AG04450 (cell line): ENCODE results near the gene CTSA. TPM values are rescaled to one million over a fixed set of nuclear protein-coding genes. Genes with fewer than 3 reads are reported as not detected.
A peak's percentile ranks its signal among the peaks of the same experiment; 100 is the strongest.

Source experiments
- CTCF ChIA-PET: fragments of 300-600, 350-600 bp; formaldehyde crosslinking; extraction: SDS; loops from one replicate; lab custom pipeline; 2022; ENCODE audit warnings: antibody characterized with exemption, inconsistent platforms; lab: Charles Lee
- POLR2A ChIA-PET: fragments of 350-600 bp; formaldehyde crosslinking; extraction: SDS; loops from one replicate; lab custom pipeline; 2021; ENCODE audit warnings: antibody characterized with exemption, inconsistent platforms; lab: Yijun Ruan, JAX
- DNase-seq: peaks from one replicate; pipeline ENCODE4 v3.0.0-alpha.2; 2011; ENCODE audit warnings: low read depth, low spot score
- H3K27ac ChIP-seq: one replicate; pipeline ENCODE4 v1.5.1; 2012; ENCODE audit warnings: low read depth, low read length, control low read depth
- H3K27me3 ChIP-seq: one replicate; pipeline ENCODE4 v1.6.0; 2012; ENCODE audit warnings: low read length; ENCODE audit not compliant: control insufficient read depth, insufficient read depth
- H3K4me3 ChIP-seq: 2 replicates; pipeline ENCODE4 v1.5.1; 2011; ENCODE audit warnings: mild to moderate bottlenecking, low read depth, low read length, control low read depth
- H3K9me3 ChIP-seq: 2 replicates; pipeline ENCODE4 v1.5.1; 2012; ENCODE audit warnings: low read length; ENCODE audit not compliant: control insufficient read depth, insufficient read depth
- CTCF ChIP-seq: IDR thresholded peaks from 2 replicates; pipeline ENCODE4 v1.5.1; 2011; ENCODE audit warnings: low read depth, low read length, control low read depth, inconsistent platforms
- polyA plus RNA-seq: library from polyadenylated mRNA; depleted of rRNA; stranded (reverse); fragments of >200 nt; gene quantifications from 2 replicates; pipeline ENCODE4 v1.2.3, GENCODE V29; 2011

Gene CTSA
- polyA plus RNA-seq, 1 experiment: 234 TPM

GRCh38 chr20:45890077-45890984, 804 bp upstream of the CTSA start:
- no peak for DNase-seq
- CTCF ChIA-PET: interaction anchor here (0.7 to 3.4 kb wide), 29 partner anchors 8 to 178 kb away, joined by 3 to 31 read pairs (median 4); partner anchors contain the start of genes PCIF1 and ZSWIM1
- Histone ChIP-seq H3K27me3 (no peaks in the 10 kb centered on the region), H3K27ac (peak overlapping the region; percentile 77), H3K4me3 (peak overlapping the region; percentile 79), H3K9me3 (no peaks in the 10 kb centered on the region; the same call in 1 of the 2 replicates)
- TF ChIP-seq CTCF: peak; percentile 79
- POLR2A ChIA-PET: interaction anchor here (0.6 to 2.8 kb wide), 10 partner anchors 9 to 193 kb away, joined by 3 to 21 read pairs (median 6); partner anchors contain the start of genes PCIF1, PLTP and ZSWIM1

DNA sequence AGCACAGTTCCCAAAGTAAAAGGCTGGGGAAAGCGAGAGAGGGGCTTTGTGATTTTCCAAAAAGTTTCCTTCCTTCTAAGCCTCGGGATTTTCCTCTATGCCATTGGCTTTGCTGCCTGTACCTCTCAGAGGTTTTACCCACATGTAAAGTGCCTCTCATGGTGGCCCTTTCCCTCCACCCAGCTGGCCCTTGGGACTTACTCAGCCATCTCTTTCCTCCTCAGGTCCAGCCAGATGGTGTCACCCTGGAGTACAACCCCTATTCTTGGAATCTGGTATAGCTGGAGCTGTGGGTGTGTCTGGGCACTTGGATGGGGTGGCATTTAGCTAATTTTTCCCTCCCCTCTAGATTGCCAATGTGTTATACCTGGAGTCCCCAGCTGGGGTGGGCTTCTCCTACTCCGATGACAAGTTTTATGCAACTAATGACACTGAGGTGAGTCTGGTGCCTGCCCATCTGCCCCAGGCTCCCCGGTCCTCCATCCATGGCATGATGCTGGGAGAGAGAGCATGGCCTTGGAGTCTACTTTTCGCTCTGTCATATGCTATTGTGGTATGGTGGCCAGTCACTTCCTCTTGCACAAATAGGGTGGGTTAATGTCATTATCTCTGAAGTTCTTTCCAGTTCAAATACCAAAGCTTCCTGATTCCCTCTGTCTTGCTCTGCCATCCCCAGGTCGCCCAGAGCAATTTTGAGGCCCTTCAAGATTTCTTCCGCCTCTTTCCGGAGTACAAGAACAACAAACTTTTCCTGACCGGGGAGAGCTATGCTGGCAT, 1.1 kb downstream of the CTSA start:
- ChIA-PET CTCF (interaction anchor here (0.8 to 3.4 kb wide), 5 partner anchors 10 to 94 kb away, joined by 3 to 31 read pairs (median 3); no protein-coding TSS in a partner anchor), POLR2A (interaction anchor here (0.8 to 2.8 kb wide), 4 partner anchors 11 to 43 kb away, joined by 3 to 14 read pairs (median 8); partner anchors contain the start of gene ZSWIM1)
- peak overlapping the region; percentile 47 for H3K27ac ChIP-seq
- H3K27me3 ChIP-seq: no peaks in the 10 kb centered on the region
- peak overlapping the region; percentile 79 for H3K4me3 ChIP-seq
- TF ChIP-seq CTCF: peak; percentile 13
- no peak for DNase-seq
- no peaks in the 10 kb centered on the region; the same call in 1 of the 2 replicates for H3K9me3 ChIP-seq

DNA sequence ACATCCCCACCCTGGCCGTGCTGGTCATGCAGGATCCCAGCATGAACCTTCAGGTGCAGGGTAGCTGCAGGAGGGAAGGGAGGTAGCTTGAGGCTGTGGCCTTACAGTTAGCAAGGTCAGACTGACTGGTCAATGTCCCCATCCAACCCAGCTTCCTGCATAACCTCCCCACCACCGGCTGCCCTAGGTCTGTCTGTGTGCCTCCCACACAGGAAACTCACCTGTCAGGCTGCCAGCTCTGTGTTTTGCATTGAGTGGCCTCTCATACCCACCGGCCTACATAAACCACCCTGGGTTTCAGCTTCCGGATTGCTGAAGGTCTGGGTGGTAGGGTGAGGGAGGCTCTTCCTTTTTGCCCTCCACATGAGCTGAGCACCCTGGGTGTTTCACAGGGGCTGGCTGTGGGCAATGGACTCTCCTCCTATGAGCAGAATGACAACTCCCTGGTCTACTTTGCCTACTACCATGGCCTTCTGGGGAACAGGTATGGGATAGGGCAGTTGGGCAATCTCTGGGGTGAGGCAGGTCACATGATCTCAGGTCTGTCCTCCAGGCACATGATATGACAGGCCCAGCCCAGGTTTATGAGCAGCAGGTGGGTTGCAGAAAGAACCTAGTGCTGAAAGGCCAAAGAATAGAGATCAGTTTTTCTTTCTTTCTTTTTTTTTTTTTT, 1.8 kb downstream of the CTSA start:
- Histone ChIP-seq H3K27me3 (no peaks in the 10 kb centered on the region), H3K27ac (no peak overlapping the region), H3K4me3 (peak overlapping the region; percentile 25), H3K9me3 (no peaks in the 10 kb centered on the region; the same call in 1 of the 2 replicates)
- no peak for DNase-seq
- ChIA-PET CTCF (interaction anchor here (0.6 to 1.2 kb wide), 2 partner anchors 9 to 89 kb away, joined by 3 read pairs; no protein-coding TSS in a partner anchor), POLR2A (interaction anchor here (0.8 to 2.4 kb wide), 3 partner anchors 12 to 42 kb away, joined by 3 to 14 read pairs (median 6); partner anchors contain the start of gene ZSWIM1)
- TF ChIP-seq CTCF: no peak

DNA sequence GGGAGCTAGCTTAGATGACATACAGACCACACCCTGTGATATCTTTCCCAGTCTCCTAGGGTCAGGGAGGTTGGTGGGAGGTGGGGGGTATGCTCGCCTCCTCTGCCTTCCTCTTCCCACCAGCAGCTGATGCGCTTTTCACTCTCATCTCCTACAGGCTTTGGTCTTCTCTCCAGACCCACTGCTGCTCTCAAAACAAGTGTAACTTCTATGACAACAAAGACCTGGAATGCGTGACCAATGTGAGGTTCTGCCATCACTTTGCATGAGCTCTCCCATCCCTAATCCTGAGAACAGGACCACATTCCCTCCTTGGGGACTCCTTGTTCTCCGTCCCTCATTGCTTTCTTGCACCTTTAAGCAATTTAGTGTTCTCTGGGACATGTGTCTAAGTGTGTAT, 2.7 kb downstream of the CTSA start:
- ChIA-PET CTCF (no interaction called here), POLR2A (interaction anchor here (0.5 to 1.2 kb wide), 2 partner anchors 26 to 31 kb away, joined by 3 to 6 read pairs; no protein-coding TSS in a partner anchor)
- Histone ChIP-seq H3K27me3 (no peaks in the 10 kb centered on the region), H3K4me3 (no peak overlapping the region), H3K9me3 (no peaks in the 10 kb centered on the region; the same call in 1 of the 2 replicates), H3K27ac (no peak overlapping the region)
- TF ChIP-seq CTCF: no peak
- DNase-seq: no peak
